K562 (cell line): ENCODE results near the gene MYO3B. TPM values are rescaled to one million over a fixed set of nuclear protein-coding genes. Genes with fewer than 3 reads are reported as not detected.

Source experiments
- ATF3 ChIP-seq, 2 experiments: fragments of 450-650 bp in 1 of 2; sonication (generic) in 1 of 2; formaldehyde crosslinking in 1 of 2; IDR thresholded peaks in 1 of 2; conservative IDR thresholded peaks in 1 of 2; 2 replicates each; pipeline versions ENCODE4 v1.6.1 to v1.8.1; 2016 to 2023; ENCODE audit warnings: mild to moderate bottlenecking in 2 of 2, moderate library complexity in 2 of 2, inconsistent platforms in 1 of 2, missing genetic modification reagents in 1 of 2
- BRD4 ChIP-seq: fragments of 200-600 bp; sonication (generic); IDR thresholded peaks from 2 replicates; pipeline ENCODE4 v1.6.1; 2017; ENCODE audit warnings: inconsistent platforms
- C11orf30 ChIP-seq: fragments of 450-650 bp; IDR thresholded peaks from 2 replicates; pipeline ENCODE4 v1.6.1; 2016; ENCODE audit warnings: low read depth, mild to moderate bottlenecking
- CAMTA2 ChIP-seq: fragments of 250-450 bp; sonication (Bioruptor Pico); conservative IDR thresholded peaks from 2 replicates; pipeline ENCODE4 v1.5.1; 2022
- CHD4 ChIP-seq: fragments of 200-600 bp; sonication (generic); IDR thresholded peaks from 3 replicates; pipeline ENCODE4 v1.6.1; 2012; ENCODE audit warnings: low read depth, mild to moderate bottlenecking, mixed read lengths, low read length, inconsistent platforms; ENCODE audit not compliant: insufficient read depth, insufficient replicate concordance, poor library complexity, severe bottlenecking
- CREM ChIP-seq: IDR thresholded peaks from 2 replicates; pipeline ENCODE4 v1.6.1; 2014; ENCODE audit warnings: antibody characterized with exemption, low read depth
- E2F4 ChIP-seq: sonication (generic); formaldehyde crosslinking; IDR thresholded peaks from 2 replicates; pipeline ENCODE4 v1.8.0; 2022; ENCODE audit warnings: mild to moderate bottlenecking, low read depth, missing genetic modification reagents
- EP400 ChIP-seq: fragments of 450-650 bp; IDR thresholded peaks from 2 replicates; pipeline ENCODE4 v1.6.1; 2017; ENCODE audit warnings: antibody characterized with exemption, mild to moderate bottlenecking, moderate library complexity
- ERF ChIP-seq: fragments of 450-650 bp; formaldehyde crosslinking; IDR thresholded peaks from 2 replicates; pipeline ENCODE4 v1.4.0; 2020; ENCODE audit warnings: mild to moderate bottlenecking, mixed read lengths
- HDAC2 ChIP-seq: fragments of 450-650 bp; IDR thresholded peaks from 2 replicates; pipeline ENCODE4 v1.6.1; 2016; ENCODE audit warnings: mild to moderate bottlenecking
- HDAC8 ChIP-seq: fragments of 450-650 bp; IDR thresholded peaks from 2 replicates; pipeline ENCODE4 v1.6.1; 2016; ENCODE audit warnings: mild to moderate bottlenecking, missing genetic modification characterization, moderate library complexity, missing compliant biosample characterization
- HNRNPL ChIP-seq: fragments of 200-400 bp; formaldehyde crosslinking; IDR thresholded peaks from 2 replicates; pipeline ENCODE4 v1.6.1; 2017; ENCODE audit warnings: low read depth, mild to moderate bottlenecking, low read length
- HSF4 ChIP-seq: fragments of 250-450 bp; sonication (Bioruptor Pico); IDR thresholded peaks from 2 replicates; pipeline ENCODE4 v2.1.2; 2022; ENCODE audit warnings: mild to moderate bottlenecking, moderate library complexity, borderline replicate concordance
- NEUROD1 ChIP-seq: fragments of 150-350 bp; IDR thresholded peaks from 2 replicates; pipeline ENCODE4 v1.6.1; 2014; ENCODE audit warnings: borderline replicate concordance, low read length, low read depth; ENCODE audit not compliant: partially characterized antibody
- NR2C2 ChIP-seq, 2 experiments: fragments of 200-800 bp in 1 of 2; sonication (Bioruptor generic) in 1 of 2; sonication (generic) in 1 of 2; formaldehyde crosslinking in 1 of 2; IDR thresholded peaks; 2 replicates each; pipeline versions ENCODE4 v1.6.1 to v1.8.0; 2016 to 2022; ENCODE audit warnings: mild to moderate bottlenecking in 1 of 2, missing compliant biosample characterization in 1 of 2, missing genetic modification characterization in 1 of 2, missing genetic modification reagents in 1 of 2
- PREB ChIP-seq: sonication (generic); formaldehyde crosslinking; IDR thresholded peaks from 2 replicates; pipeline ENCODE4 v1.8.1; 2023; ENCODE audit warnings: mild to moderate bottlenecking, missing genetic modification reagents
- PRPF4 ChIP-seq: fragments of 200-400 bp; formaldehyde crosslinking; IDR thresholded peaks from one replicate; pipeline ENCODE4 v1.6.1; 2017; ENCODE audit warnings: low read length, low read depth, mild to moderate bottlenecking; ENCODE audit not compliant: insufficient read depth, poor library complexity, severe bottlenecking
- RBM25 ChIP-seq: fragments of 200-400 bp; formaldehyde crosslinking; IDR thresholded peaks from 2 replicates; pipeline ENCODE4 v1.6.1; 2018; ENCODE audit warnings: low read length, low read depth, moderate library complexity; ENCODE audit not compliant: severe bottlenecking
- RBM39 ChIP-seq: fragments of 200-400 bp; formaldehyde crosslinking; optimal IDR thresholded peaks from 2 replicates; pipeline ENCODE3; 2018; ENCODE audit warnings: low read depth, low read length
- RCOR1 ChIP-seq, 2 experiments: IDR thresholded peaks; 2 replicates each; pipeline ENCODE4 v1.6.1; 2012; ENCODE audit warnings: low read depth in 2 of 2, low read length in 2 of 2, borderline replicate concordance in 1 of 2, improper control_type of control experiment in 1 of 2
- SMAD2 ChIP-seq: fragments of 150-350 bp; IDR thresholded peaks from 2 replicates; pipeline ENCODE4 v1.6.1; 2014; ENCODE audit warnings: low read depth, mild to moderate bottlenecking, low read length
- STAT5B ChIP-seq: fragments of 250-450 bp; sonication (Bioruptor Pico); IDR thresholded peaks from 2 replicates; pipeline ENCODE4 v1.8.0; 2021; ENCODE audit warnings: mild to moderate bottlenecking, inconsistent platforms
- ZNF212 ChIP-seq: fragments of 450-650 bp; formaldehyde crosslinking; IDR thresholded peaks from 2 replicates; pipeline ENCODE4 v1.4.0; 2020; ENCODE audit warnings: mild to moderate bottlenecking
- ZNF277 ChIP-seq: fragments of 250-450 bp; sonication (Bioruptor Pico); IDR thresholded peaks from 2 replicates; pipeline ENCODE4 v1.8.0; 2022; ENCODE audit warnings: inconsistent platforms, mild to moderate bottlenecking, moderate library complexity, borderline replicate concordance
- polyA plus RNA-seq, 8 experiments: library from polyadenylated mRNA; depleted of rRNA in 4 of 8; stranded (reverse) in 5 of 8; unstranded in 3 of 8; fragments of >200 nt; fragmentation: Nextera tagmentation in 2 of 8; fragmentation: Illumina TruSeq in 1 of 8; extraction: Ambion mirVana in 2 of 8; extraction: Trizol in 1 of 8; gene quantifications; 2 replicates each; pipeline versions ENCODE4 v1.2.1 to v1.2.3, GENCODE V29; 2011 to 2014; ENCODE audit warnings: inconsistent platforms in 1 of 8, missing spikeins in 1 of 8
- total RNA-seq, 7 experiments: library from RNA; depleted of rRNA in 6 of 7; stranded (reverse); fragments of >200 nt in 6 of 7; fragmentation: Illumina TruSeq in 2 of 7; extraction: Trizol in 2 of 7; gene quantifications; 2 replicates each; pipeline versions ENCODE4 v1.2.1 to v1.2.3, GENCODE V29; 2011 to 2021; ENCODE audit warnings: low replicate concordance in 1 of 7

MYO3B gene
- total and polyA plus RNA-seq, 9 of the 15 experiments (the other 6 are each of a cell fraction or from before 2014, with no cell fraction given): 2.7 to 6.5 (median 3.6) TPM

GRCh38 chr2:170345607-170346006, 167.7 kb downstream of the MYO3B start (continued):
- no peak for TF ChIP-seq CHD4
- peak; percentile 27 for TF ChIP-seq C11orf30
- TF ChIP-seq PREB (CRISPR knock-in tag): no peak
- TF ChIP-seq HSF4 (CRISPR knock-in tag): no peak
- TF ChIP-seq CREM: peak; percentile 55; the same call in 1 of the 2 replicates
- TF ChIP-seq ZNF212 (CRISPR knock-in tag): no peak
- TF ChIP-seq SMAD2: no peak
- no peak for TF ChIP-seq RBM39
- TF ChIP-seq CAMTA2: no peak
- no peak for TF ChIP-seq NR2C2 (CRISPR knock-in tag; IDR thresholded peaks at IDR 0.05)
- no peak for TF ChIP-seq NR2C2 (tag; IDR thresholded peaks at IDR 0.05)
- TF ChIP-seq NEUROD1: no peak
- no peak for TF ChIP-seq E2F4
- TF ChIP-seq STAT5B (CRISPR knock-in tag): no peak
- no peak for TF ChIP-seq HDAC8 (tag)
- TF ChIP-seq HNRNPL: no peak
- no peak for TF ChIP-seq EP400
- TF ChIP-seq RBM25: no peak
- TF ChIP-seq PRPF4: no peak
- TF ChIP-seq HDAC2: 0 out of 2 replicates have a peak, but pooled peaks have one; percentile 16
- peak in 1 of 2 experiments; percentile 42; a peak in 1 of 4 replicates for TF ChIP-seq RCOR1 (IDR thresholded peaks at IDR 0.05; ENCODE audit: borderline replicate concordance in 1 of 2, low read depth in 2 of 2, low read length in 2 of 2)
- 0 out of 2 replicates have a peak, but pooled peaks have one; percentile 42 for TF ChIP-seq BRD4
- no peak for TF ChIP-seq ERF (CRISPR knock-in tag)
- no peak for TF ChIP-seq ZNF277 (CRISPR knock-in tag)
- peak; percentile 94 for TF ChIP-seq ATF3 (IDR thresholded peaks at IDR 0.05)
- 0 out of 2 replicates have a peak, but pooled peaks have one; percentile 23 for TF ChIP-seq ATF3 (CRISPR knock-in tag; conservative IDR thresholded peaks at IDR 0.05)
